ENCODE measurements around the gene CTNNA3. TPM values are rescaled to one million over a fixed set of nuclear protein-coding genes. Genes with fewer than 3 reads are reported as not detected.

Gene CTNNA3
- total RNA-seq, 1 donor from 2014 or later, result 3.3 TPM

- H3K4me1 Mint-ChIP-seq (ENCODE audit: low read depth, unreplicated experiment), result no peaks in the 10 kb centered on the region
- DNase-seq, result no peak
- H3K27me3 Mint-ChIP-seq (ENCODE audit: unreplicated experiment), result peaks cover 2% of the 10 kb centered on the region
- H3K4me3 Mint-ChIP-seq (ENCODE audit: unreplicated experiment), result no peak overlapping the region
- TF ChIP-seq CTCF (IDR thresholded peaks at IDR 0.05; ENCODE audit: partially characterized antibody, unreplicated experiment), result no peak
- no peak overlapping the region for H3K27ac Mint-ChIP-seq (ENCODE audit: unreplicated experiment)
- H3K9me3 Mint-ChIP-seq (ENCODE audit: unreplicated experiment), result no peaks in the 10 kb centered on the region
- H3K36me3 Mint-ChIP-seq (ENCODE audit: unreplicated experiment), result no peaks in the 10 kb centered on the region
These were observed 1669.7 kb downstream of the CTNNA3 start for GRCh38 chr10:66026321-66026720.

- DNase-seq, result no peak
- no peaks in the 10 kb centered on the region for H3K27me3 Mint-ChIP-seq (ENCODE audit: unreplicated experiment)
- H3K4me1 Mint-ChIP-seq (ENCODE audit: low read depth, unreplicated experiment), result no peaks in the 10 kb centered on the region
- H3K4me3 Mint-ChIP-seq (ENCODE audit: unreplicated experiment), result no peak overlapping the region
- no peaks in the 10 kb centered on the region for H3K36me3 Mint-ChIP-seq (ENCODE audit: unreplicated experiment)
- no peaks in the 10 kb centered on the region for H3K9me3 Mint-ChIP-seq (ENCODE audit: unreplicated experiment)
- TF ChIP-seq CTCF (IDR thresholded peaks at IDR 0.05; ENCODE audit: partially characterized antibody, unreplicated experiment), result no peak
- H3K27ac Mint-ChIP-seq (ENCODE audit: unreplicated experiment), result no peak overlapping the region
These were observed 1670.8 kb downstream of the CTNNA3 start for GRCh38 chr10:66025186-66025585.

- DNase-seq, result no peak
- Mint-ChIP-seq H3K27me3 (ENCODE audit: unreplicated experiment) (peaks cover 2% of the 10 kb centered on the region), H3K9me3 (ENCODE audit: unreplicated experiment) (no peaks in the 10 kb centered on the region), H3K4me1 (ENCODE audit: low read depth, unreplicated experiment) (no peaks in the 10 kb centered on the region), H3K36me3 (ENCODE audit: unreplicated experiment) (no peaks in the 10 kb centered on the region), H3K27ac (ENCODE audit: unreplicated experiment) (no peak overlapping the region), H3K4me3 (ENCODE audit: unreplicated experiment) (no peak overlapping the region)
- TF ChIP-seq CTCF (IDR thresholded peaks at IDR 0.05; ENCODE audit: partially characterized antibody, unreplicated experiment), result no peak
These were observed 1674.6 kb downstream of the CTNNA3 start for GRCh38 chr10:66021423-66021822.

- TF ChIP-seq CTCF (IDR thresholded peaks at IDR 0.05; ENCODE audit: partially characterized antibody, unreplicated experiment), result no peak
- H3K27ac Mint-ChIP-seq (ENCODE audit: unreplicated experiment), result no peak overlapping the region
- DNase-seq, result no peak
- H3K4me3 Mint-ChIP-seq (ENCODE audit: unreplicated experiment), result no peak overlapping the region
- H3K27me3 Mint-ChIP-seq (ENCODE audit: unreplicated experiment), result no peaks in the 10 kb centered on the region
- H3K9me3 Mint-ChIP-seq (ENCODE audit: unreplicated experiment), result no peaks in the 10 kb centered on the region
- H3K36me3 Mint-ChIP-seq (ENCODE audit: unreplicated experiment), result no peaks in the 10 kb centered on the region
- no peaks in the 10 kb centered on the region for H3K4me1 Mint-ChIP-seq (ENCODE audit: low read depth, unreplicated experiment)
These were observed 1687.8 kb downstream of the CTNNA3 start for GRCh38 chr10:66008221-66008620.

GRCh38 chr10:66006411-66006810, 1689.6 kb downstream of the CTNNA3 start:
- Mint-ChIP-seq H3K27ac (ENCODE audit: unreplicated experiment) (no peak overlapping the region), H3K27me3 (ENCODE audit: unreplicated experiment) (no peaks in the 10 kb centered on the region), H3K4me3 (ENCODE audit: unreplicated experiment) (no peak overlapping the region), H3K4me1 (ENCODE audit: low read depth, unreplicated experiment) (no peaks in the 10 kb centered on the region), H3K36me3 (ENCODE audit: unreplicated experiment) (no peaks in the 10 kb centered on the region), H3K9me3 (ENCODE audit: unreplicated experiment) (no peaks in the 10 kb centered on the region)
- no peak for DNase-seq
- no peak for TF ChIP-seq CTCF (IDR thresholded peaks at IDR 0.05; ENCODE audit: partially characterized antibody, unreplicated experiment)
